GM18502 (cell line): ENCODE measurements around the gene RCE1.

Experiments
- ATAC-seq: cut with Tn5 transposase; IDR thresholded peaks from one replicate; pipeline ENCODE4 v1.9.1; 2021; ENCODE audit warnings: mild to moderate bottlenecking; ENCODE audit not compliant: unreplicated experiment, poor library complexity

The RCE1 gene

DNA sequence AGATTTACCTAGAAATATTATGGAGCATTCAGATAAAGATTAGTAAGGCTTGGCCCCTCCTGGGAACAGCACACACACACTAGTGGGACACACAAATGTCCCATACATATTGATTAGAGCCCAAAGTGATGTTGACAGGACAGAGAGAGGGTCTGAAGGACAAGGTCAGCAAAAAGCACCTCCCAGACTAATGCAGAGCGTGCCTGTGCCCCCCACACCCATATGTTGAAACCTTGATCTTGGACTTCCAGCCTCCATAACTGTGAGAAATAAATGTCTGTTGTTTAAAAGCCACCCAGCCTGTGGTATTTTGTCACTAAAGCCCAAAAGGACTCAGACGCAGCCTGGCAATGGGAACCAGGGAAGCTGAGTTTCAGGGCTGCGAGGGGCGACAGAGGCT is 41.2 kb downstream of the RCE1 start:
- no peak for ATAC-seq

DNA sequence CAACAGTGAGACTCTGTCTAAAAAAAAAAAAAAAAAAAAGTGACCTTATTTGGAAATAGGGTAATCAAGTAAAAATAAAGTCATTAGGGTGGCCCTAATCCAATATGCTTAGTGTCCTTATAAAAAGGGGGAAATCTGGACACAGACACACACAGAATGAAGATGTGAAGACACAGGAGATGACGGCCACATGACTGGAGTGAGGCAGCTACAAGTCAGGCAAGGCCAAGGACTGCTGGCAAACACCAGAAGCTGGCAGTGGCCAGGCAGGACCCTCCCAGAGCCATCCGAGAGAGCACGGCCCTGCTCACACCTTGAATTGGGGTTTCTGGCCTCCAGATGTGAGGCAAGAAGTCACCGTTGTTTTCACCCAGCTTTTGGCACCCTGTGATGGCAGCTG is 42.2 kb downstream of the RCE1 start:
- no peak for ATAC-seq

DNA sequence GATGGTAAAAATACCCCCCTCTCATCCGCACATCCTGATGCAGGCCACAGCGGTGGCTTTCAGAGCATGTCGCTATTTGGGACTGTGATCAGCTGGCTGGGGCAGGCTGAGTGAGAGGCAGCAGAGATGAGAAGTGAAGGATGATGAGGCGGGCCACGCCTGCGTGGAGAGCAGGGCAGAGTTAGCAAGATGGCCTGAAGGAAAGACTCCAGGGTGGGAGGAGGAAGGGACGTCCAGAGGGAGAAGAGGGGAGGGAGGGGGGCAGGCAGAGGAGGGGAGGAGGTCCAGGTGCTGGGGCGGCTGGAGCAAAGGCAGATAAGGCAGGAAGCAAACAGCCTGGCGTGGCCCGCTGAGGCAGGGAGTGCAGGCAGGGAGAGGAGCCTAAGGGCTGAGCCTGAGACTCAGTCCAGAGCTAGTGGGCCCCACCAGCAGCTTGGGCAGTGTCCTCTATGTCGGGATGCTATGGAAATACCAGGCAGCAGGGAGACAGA is 42.8 kb downstream of the RCE1 start:
- no peak for ATAC-seq

DNA sequence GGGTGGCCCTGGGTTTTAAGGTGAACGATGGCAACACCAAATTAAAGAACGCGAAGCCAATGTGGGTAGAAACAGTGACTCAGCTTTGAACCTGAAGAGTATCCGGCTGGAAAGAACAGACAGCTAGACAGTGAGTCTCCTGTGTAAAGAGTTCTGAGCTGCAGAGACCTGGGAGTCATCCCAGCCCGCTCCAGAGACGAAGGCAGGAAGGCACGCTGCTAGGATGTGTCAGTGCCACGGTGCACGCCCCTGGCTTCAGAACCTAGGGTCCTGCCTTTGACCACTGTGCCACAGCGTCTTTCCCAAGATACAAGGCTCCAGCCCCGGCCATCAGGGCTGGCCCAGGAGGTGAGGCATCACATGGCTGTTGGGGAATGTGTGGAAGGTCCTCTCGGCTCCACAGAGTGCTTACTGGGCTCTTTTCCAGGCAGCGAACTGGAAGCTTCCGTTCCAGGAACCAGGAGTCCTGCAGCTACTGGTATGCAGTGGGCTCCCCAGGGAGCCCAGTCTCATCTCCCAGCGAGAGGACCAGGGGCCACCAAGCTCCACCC is 43.5 kb downstream of the RCE1 start:
- no peak for ATAC-seq

- ATAC-seq: no peak
Observed at GRCh38 chr11:66887526-66887925, 44.3 kb downstream of the RCE1 start.

- ATAC-seq: no peak
Observed at GRCh38 chr11:66888282-66888681, 45.0 kb downstream of the RCE1 start.

DNA sequence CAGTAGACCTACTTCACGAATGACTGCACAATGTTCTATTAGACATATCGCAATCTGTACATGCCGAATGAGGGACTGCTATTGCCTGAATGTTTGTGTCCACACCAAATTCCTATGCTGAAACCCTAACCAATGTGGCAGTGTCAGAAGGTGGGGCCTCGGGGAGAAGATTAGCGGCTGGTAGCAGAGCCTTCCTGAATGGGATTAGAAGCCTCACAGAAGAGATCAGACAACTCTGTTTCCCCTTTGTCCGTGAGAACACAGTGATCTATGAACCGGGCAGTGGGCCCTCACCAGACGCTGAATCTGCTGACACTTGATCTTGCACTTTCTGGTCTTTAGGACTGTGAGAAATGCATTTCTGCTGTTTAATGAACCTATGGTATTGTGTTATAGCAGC is 46.7 kb downstream of the RCE1 start:
- no peak for ATAC-seq

- peak; percentile 85 for ATAC-seq
Observed at GRCh38 chr11:66891851-66892660, 48.8 kb downstream of the RCE1 start.

- ATAC-seq: no peak
Observed at GRCh38 chr11:66892911-66893310, 49.7 kb downstream of the RCE1 start.

- no peak for ATAC-seq
Observed at GRCh38 chr11:66894141-66894540, 50.9 kb downstream of the RCE1 start.
